H9 (cell line): ENCODE data around the gene USP47. TPM values are rescaled to one million over a fixed set of nuclear protein-coding genes. Genes with fewer than 3 reads are reported as not detected.
A peak's percentile ranks its signal among the peaks of the same experiment; 100 is the strongest.

Experiments
- DNase-seq: peaks from one replicate; pipeline ENCODE4 v3.0.0-alpha.2; 2017
- H2AFZ ChIP-seq: one replicate; pipeline ENCODE4 v1.6.1; 2013; ENCODE audit warnings: mild to moderate bottlenecking, low read length, control low read depth, moderate library complexity
- H2AK5ac ChIP-seq: 2 replicates; pipeline ENCODE4 v1.6.1; 2013; ENCODE audit warnings: low read length, control low read depth, mixed read lengths; ENCODE audit not compliant: insufficient read length
- H2BK120ac ChIP-seq: one replicate; pipeline ENCODE4 v1.6.1; 2013; ENCODE audit warnings: low read depth, mild to moderate bottlenecking, low read length, control low read depth, inconsistent platforms; ENCODE audit not compliant: poor library complexity, severe bottlenecking
- H2BK12ac ChIP-seq: 2 replicates; pipeline ENCODE4 v1.6.1; 2013; ENCODE audit warnings: low read length, control low read depth, mixed read lengths, low read depth; ENCODE audit not compliant: insufficient read length
- H2BK15ac ChIP-seq: 2 replicates; pipeline ENCODE4 v1.6.1; 2013; ENCODE audit warnings: low read depth, low read length, control low read depth
- H2BK20ac ChIP-seq: one replicate; pipeline ENCODE4 v1.6.1; 2013; ENCODE audit warnings: low read depth, mild to moderate bottlenecking, low read length, control low read depth, inconsistent platforms; ENCODE audit not compliant: poor library complexity, severe bottlenecking
- H2BK5ac ChIP-seq: 2 replicates; pipeline ENCODE4 v1.6.1; 2013; ENCODE audit warnings: low read length, control low read depth, mixed read lengths; ENCODE audit not compliant: insufficient read length
- H3K14ac ChIP-seq: 2 replicates; pipeline ENCODE4 v1.6.1; 2013; ENCODE audit warnings: low read length, control low read depth; ENCODE audit not compliant: insufficient read depth
- H3K18ac ChIP-seq: 2 replicates; pipeline ENCODE4 v1.6.1; 2013; ENCODE audit warnings: low read depth, mild to moderate bottlenecking, mixed read lengths, low read length, control low read depth; ENCODE audit not compliant: insufficient read length
- H3K23ac ChIP-seq: 2 replicates; pipeline ENCODE4 v1.6.1; 2013; ENCODE audit warnings: low read length, control low read depth, mixed read lengths, low read depth; ENCODE audit not compliant: insufficient read length
- H3K23me2 ChIP-seq: 2 replicates; pipeline ENCODE4 v1.6.1; 2013; ENCODE audit warnings: low read depth, mild to moderate bottlenecking, mixed read lengths, low read length, control low read depth; ENCODE audit not compliant: insufficient read length, poor library complexity, severe bottlenecking
- H3K27ac ChIP-seq: 2 replicates; pipeline ENCODE4 v1.5.1; 2013; ENCODE audit warnings: low read length, control low read depth, mixed read lengths, low read depth; ENCODE audit not compliant: insufficient read length
- H3K27me3 ChIP-seq: 2 replicates; pipeline ENCODE4 v1.6.1; 2013; ENCODE audit warnings: low read length, control low read depth, inconsistent platforms; ENCODE audit not compliant: insufficient read depth
- H3K4ac ChIP-seq: 2 replicates; pipeline ENCODE4 v1.6.1; 2013; ENCODE audit warnings: low read depth, mild to moderate bottlenecking, control low read depth, inconsistent platforms, low read length, moderate library complexity
- H3K4me1 ChIP-seq: 2 replicates; pipeline ENCODE4 v1.6.1; 2013; ENCODE audit warnings: low read length, control low read depth, inconsistent platforms; ENCODE audit not compliant: insufficient read depth
- H3K4me2 ChIP-seq: 2 replicates; pipeline ENCODE4 v1.6.1; 2013; ENCODE audit warnings: low read length, control low read depth, mixed read lengths; ENCODE audit not compliant: insufficient read length, insufficient read depth
- H3K56ac ChIP-seq: 2 replicates; pipeline ENCODE4 v1.6.1; 2013; ENCODE audit warnings: low read depth, mild to moderate bottlenecking, mixed read lengths, low read length, control low read depth; ENCODE audit not compliant: insufficient read length
- H3K79me1 ChIP-seq: 2 replicates; pipeline ENCODE4 v1.6.1; 2013; ENCODE audit warnings: low read depth, mild to moderate bottlenecking, moderate library complexity, low read length, control low read depth, inconsistent platforms; ENCODE audit not compliant: insufficient read depth, poor library complexity, severe bottlenecking
- H3K79me2 ChIP-seq: 2 replicates; pipeline ENCODE4 v1.6.1; 2013; ENCODE audit warnings: low read length, control low read depth, inconsistent platforms; ENCODE audit not compliant: insufficient read depth
- H3K9ac ChIP-seq: 2 replicates; pipeline ENCODE4 v1.6.1; 2013; ENCODE audit warnings: low read length, control low read depth, mixed read lengths; ENCODE audit not compliant: insufficient read length; ENCODE audit errors: extremely low read depth
- H3K9me3 ChIP-seq: one replicate; pipeline ENCODE4 v1.6.1; 2013; ENCODE audit warnings: low read depth, low read length, inconsistent platforms; ENCODE audit not compliant: control insufficient read depth
- H3T11ph ChIP-seq: one replicate; pipeline ENCODE4 v1.6.1; 2013; ENCODE audit warnings: mild to moderate bottlenecking, low read length, control low read depth, inconsistent platforms
- H4K20me1 ChIP-seq: one replicate; pipeline ENCODE4 v1.6.1; 2013; ENCODE audit not compliant: control insufficient read depth, insufficient read length, insufficient read depth
- H4K5ac ChIP-seq: 2 replicates; pipeline ENCODE4 v1.6.1; 2013; ENCODE audit warnings: low read depth, mild to moderate bottlenecking, mixed read lengths, low read length, control low read depth; ENCODE audit not compliant: insufficient read length
- H4K8ac ChIP-seq: replicated peaks from 2 replicates; pipeline ENCODE4 v1.6.1; 2013; ENCODE audit warnings: low read length, control low read depth, mixed read lengths, low read depth; ENCODE audit not compliant: insufficient read length
- H4K91ac ChIP-seq: 2 replicates; pipeline ENCODE4 v1.6.1; 2013; ENCODE audit warnings: low read depth, mild to moderate bottlenecking, moderate library complexity, mixed read lengths, low read length, control low read depth; ENCODE audit not compliant: insufficient read length
- H3K27ac Mint-ChIP-seq, 3 experiments: 2 replicates in 2 of 3; 3 replicates in 1 of 3; pipeline ENCODE4 v1.8.0; 2020 to 2021; ENCODE audit warnings: mixed read lengths in 3 of 3, mild to moderate bottlenecking in 1 of 3, moderate library complexity in 1 of 3
- H3K27me3 Mint-ChIP-seq: 2 replicates; pipeline ENCODE4 v1.8.0; 2021; ENCODE audit warnings: low read depth, mild to moderate bottlenecking, moderate library complexity, mixed read lengths
- H3K36me3 Mint-ChIP-seq, 3 experiments: 2 replicates in 2 of 3; 3 replicates in 1 of 3; pipeline ENCODE4 v1.8.0; 2020 to 2021; ENCODE audit warnings: low read depth in 3 of 3, mixed read lengths in 3 of 3; ENCODE audit not compliant: insufficient read depth in 1 of 3
- H3K4me1 Mint-ChIP-seq, 2 experiments: 2 replicates each; pipeline ENCODE4 v1.8.0; 2020; ENCODE audit warnings: mixed read lengths in 2 of 2
- H3K4me3 Mint-ChIP-seq, 2 experiments: 2 replicates in 1 of 2; 3 replicates in 1 of 2; pipeline ENCODE4 v1.8.0; 2020 to 2021; ENCODE audit warnings: mild to moderate bottlenecking in 2 of 2, mixed read lengths in 2 of 2, moderate library complexity in 1 of 2
- H3K9me3 Mint-ChIP-seq, 2 experiments: 2 replicates in 1 of 2; 3 replicates in 1 of 2; pipeline ENCODE4 v1.8.0; 2020; ENCODE audit warnings: mild to moderate bottlenecking in 2 of 2, mixed read lengths in 2 of 2, moderate library complexity in 1 of 2
- CTCF ChIP-seq: fragments of 200-600 bp; sonication (generic); conservative IDR thresholded peaks from 3 replicates; pipeline ENCODE4 v1.8.0; 2021; ENCODE audit warnings: antibody characterized with exemption, mild to moderate bottlenecking
- WGBS: extraction: QIAGEN DNeasy Blood & Tissue Kit; methylation state at CpG from one replicate; pipeline ENCODE4 v1.1.7; 2013; ENCODE audit warnings: missing lambda C conversion rate, low lambda C conversion rate, mixed read lengths; ENCODE audit not compliant: insufficient read length; ENCODE audit errors: extremely low coverage; 5-methylcytosine and 5-hydroxymethylcytosine counted together
- total RNA-seq: library from RNA; stranded (reverse); gene quantifications from 2 replicates; pipeline ENCODE4 v1.2.1, GENCODE V29; 2021

USP47 gene
- total RNA-seq, 1 experiment from 2014 or later: 26.7 TPM

- H3K56ac ChIP-seq: no peak overlapping the region
- H2BK20ac ChIP-seq: no peak overlapping the region
- H4K5ac ChIP-seq: no peak overlapping the region
- H3K9me3 ChIP-seq: no peaks in the 10 kb centered on the region
- H3K79me1 ChIP-seq: no peaks in the 10 kb centered on the region
- no peak overlapping the region for H4K8ac ChIP-seq
- Mint-ChIP-seq H3K27ac (peak overlapping the region in 1 of 3 experiments; percentile 77; a peak in 1 of 7 replicates), H3K9me3 (peaks cover 0 to 2% of the 10 kb centered on the region in 2 experiments; a peak in 1 of 5 replicates), H3K4me1 (peaks cover 18 to 19% of the 10 kb centered on the region in 2 experiments), H3K36me3 (peaks cover 0 to 2% (median 0%) of the 10 kb centered on the region in 3 experiments; a peak in 4 of 7 replicates), H3K4me3 (no peak overlapping the region), H3K27me3 (no peaks in the 10 kb centered on the region; the same call in 1 of the 2 replicates)
- H3K4me1 ChIP-seq: no peaks in the 10 kb centered on the region
- no peak overlapping the region for H3K9ac ChIP-seq
- H3K27me3 ChIP-seq: no peaks in the 10 kb centered on the region
- no peak overlapping the region for H3K4me2 ChIP-seq
- no CpG with 5 or more reads among the region's 5 CpGs for WGBS
- no peak overlapping the region for H3T11ph ChIP-seq
- no peak overlapping the region for H4K91ac ChIP-seq
- no peaks in the 10 kb centered on the region for H3K23me2 ChIP-seq
- no peak overlapping the region for H2BK15ac ChIP-seq
- no peaks in the 10 kb centered on the region for H4K20me1 ChIP-seq
- H2AFZ ChIP-seq: no peak overlapping the region
- no peak overlapping the region for H3K4ac ChIP-seq
- no peaks in the 10 kb centered on the region for H3K79me2 ChIP-seq
- no peak overlapping the region for H2BK5ac ChIP-seq
- H3K27ac ChIP-seq: no peak overlapping the region
- H2BK120ac ChIP-seq: no peak overlapping the region
- H3K23ac ChIP-seq: no peak overlapping the region
- no peak overlapping the region for H2AK5ac ChIP-seq
- no peak for TF ChIP-seq CTCF
- no peak overlapping the region for H3K18ac ChIP-seq
- DNase-seq: no peak
- no peak overlapping the region for H2BK12ac ChIP-seq
- no peak overlapping the region for H3K14ac ChIP-seq
Observed at GRCh38 chr11:11981364-11981763, 139.6 kb downstream of the USP47 start.
